Vagina (tissue), 2 donors: Measurements from ENCODE around the gene A2M. TPM values are rescaled to one million over a fixed set of nuclear protein-coding genes. Genes with fewer than 3 reads are reported as not detected.

Experiments
- DNase-seq, 2 donors: peaks; one replicate each; pipeline ENCODE4 v3.0.0-alpha.2; 2017; ENCODE audit errors: extremely low spot score in 2 of 2
- H3K27ac ChIP-seq: fragments of 200-600 bp; sonication (generic); one replicate; pipeline ENCODE4 v1.5.1; 2019
- H3K27me3 ChIP-seq: fragments of 200-600 bp; sonication (generic); one replicate; pipeline ENCODE4 v1.5.1; 2019
- H3K36me3 ChIP-seq, 2 donors: fragments of 200-600 bp; sonication (generic); one replicate each; pipeline ENCODE4 v1.5.1; 2017 to 2019
- H3K4me1 ChIP-seq: fragments of 200-600 bp; sonication (generic); one replicate; pipeline ENCODE4 v1.5.1; 2019
- H3K4me3 ChIP-seq, 2 donors: fragments of 200-600 bp; sonication (generic); 1 replicate in 1 of 2; 2 replicates in 1 of 2; pipeline ENCODE4 v1.5.1; 2016 to 2019
- H3K9me3 ChIP-seq: fragments of 200-600 bp; sonication (generic); one replicate; pipeline ENCODE4 v1.5.1; 2019
- POLR2A ChIP-seq, 2 donors: fragments of 450-650 bp; IDR thresholded peaks; one replicate each; pipeline ENCODE4 v1.6.1; 2017; ENCODE audit warnings: antibody characterized with exemption in 2 of 2, mild to moderate bottlenecking in 2 of 2, moderate library complexity in 2 of 2
- POLR2AphosphoS5 ChIP-seq, 2 donors: sonication (generic); formaldehyde crosslinking; IDR thresholded peaks; one replicate each; pipeline ENCODE4 v1.9.0; 2017; ENCODE audit warnings: antibody characterized with exemption in 2 of 2, mild to moderate bottlenecking in 2 of 2, low read depth in 1 of 2; ENCODE audit not compliant: insufficient read depth in 1 of 2
- intact Hi-C: fragments of 100-400 bp; cut with DNase I; formaldehyde crosslinking; loops from one replicate; pipeline ENCODE4 v1.15.1; 2023
- total RNA-seq: library from RNA; depleted of rRNA; stranded (reverse); fragments of >200 nt; gene quantifications from one replicate; pipeline ENCODE4 v1.2.3, GENCODE V29; 2016
- TF ChIP-seq, protein P1 (sequence below), 3 experiments: fragments of 450-650 bp in 2 of 3; fragments of 200-600 bp in 1 of 3; sonication (generic) in 1 of 3; IDR thresholded peaks; one replicate each; pipeline ENCODE4 v1.5.1; 2017 to 2019; ENCODE audit warnings: antibody characterized with exemption in 3 of 3, mild to moderate bottlenecking in 2 of 3, moderate library complexity in 2 of 3

A2M gene
- total RNA-seq, 1 donor from 2014 or later: 274 TPM

DNA sequence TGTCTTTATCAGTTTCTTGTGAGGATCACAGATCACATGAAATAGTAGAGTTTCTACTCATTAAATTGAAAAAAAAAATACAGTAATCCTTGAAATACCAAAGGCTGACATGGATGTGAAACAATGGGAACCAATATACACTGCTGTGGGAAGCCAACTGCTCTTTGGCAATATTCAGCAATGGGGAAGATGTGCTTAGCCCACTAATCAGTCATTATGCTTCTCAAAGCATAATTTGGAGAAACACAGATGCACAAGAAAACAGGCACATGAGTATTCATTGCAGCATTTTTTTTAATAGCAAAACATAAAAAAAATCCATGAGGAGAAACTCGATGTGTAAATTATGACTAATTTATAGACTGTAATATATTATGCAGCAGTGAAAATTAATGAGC is 40.6 kb downstream of the A2M start:
- intact Hi-C loops: no loop called here
- Histone ChIP-seq H3K9me3 (no peaks in the 10 kb centered on the region), H3K27me3 (no peaks in the 10 kb centered on the region), H3K4me3 (no peak overlapping the region), H3K4me1 (no peaks in the 10 kb centered on the region), H3K36me3 (peaks cover 0 to 51% of the 10 kb centered on the region in 2 donors), H3K27ac (no peak overlapping the region)
- TF ChIP-seq POLR2AphosphoS5 (IDR thresholded peaks at IDR 0.05; ENCODE audit: insufficient read depth in 1 of 2, low read depth in 1 of 2) (no peak), POLR2A (IDR thresholded peaks at IDR 0.05) (no peak)
- TF ChIP-seq, protein P1, sequence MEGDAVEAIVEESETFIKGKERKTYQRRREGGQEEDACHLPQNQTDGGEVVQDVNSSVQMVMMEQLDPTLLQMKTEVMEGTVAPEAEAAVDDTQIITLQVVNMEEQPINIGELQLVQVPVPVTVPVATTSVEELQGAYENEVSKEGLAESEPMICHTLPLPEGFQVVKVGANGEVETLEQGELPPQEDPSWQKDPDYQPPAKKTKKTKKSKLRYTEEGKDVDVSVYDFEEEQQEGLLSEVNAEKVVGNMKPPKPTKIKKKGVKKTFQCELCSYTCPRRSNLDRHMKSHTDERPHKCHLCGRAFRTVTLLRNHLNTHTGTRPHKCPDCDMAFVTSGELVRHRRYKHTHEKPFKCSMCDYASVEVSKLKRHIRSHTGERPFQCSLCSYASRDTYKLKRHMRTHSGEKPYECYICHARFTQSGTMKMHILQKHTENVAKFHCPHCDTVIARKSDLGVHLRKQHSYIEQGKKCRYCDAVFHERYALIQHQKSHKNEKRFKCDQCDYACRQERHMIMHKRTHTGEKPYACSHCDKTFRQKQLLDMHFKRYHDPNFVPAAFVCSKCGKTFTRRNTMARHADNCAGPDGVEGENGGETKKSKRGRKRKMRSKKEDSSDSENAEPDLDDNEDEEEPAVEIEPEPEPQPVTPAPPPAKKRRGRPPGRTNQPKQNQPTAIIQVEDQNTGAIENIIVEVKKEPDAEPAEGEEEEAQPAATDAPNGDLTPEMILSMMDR (IDR thresholded peaks at IDR 0.05): no peak
- no peak for DNase-seq

DNA sequence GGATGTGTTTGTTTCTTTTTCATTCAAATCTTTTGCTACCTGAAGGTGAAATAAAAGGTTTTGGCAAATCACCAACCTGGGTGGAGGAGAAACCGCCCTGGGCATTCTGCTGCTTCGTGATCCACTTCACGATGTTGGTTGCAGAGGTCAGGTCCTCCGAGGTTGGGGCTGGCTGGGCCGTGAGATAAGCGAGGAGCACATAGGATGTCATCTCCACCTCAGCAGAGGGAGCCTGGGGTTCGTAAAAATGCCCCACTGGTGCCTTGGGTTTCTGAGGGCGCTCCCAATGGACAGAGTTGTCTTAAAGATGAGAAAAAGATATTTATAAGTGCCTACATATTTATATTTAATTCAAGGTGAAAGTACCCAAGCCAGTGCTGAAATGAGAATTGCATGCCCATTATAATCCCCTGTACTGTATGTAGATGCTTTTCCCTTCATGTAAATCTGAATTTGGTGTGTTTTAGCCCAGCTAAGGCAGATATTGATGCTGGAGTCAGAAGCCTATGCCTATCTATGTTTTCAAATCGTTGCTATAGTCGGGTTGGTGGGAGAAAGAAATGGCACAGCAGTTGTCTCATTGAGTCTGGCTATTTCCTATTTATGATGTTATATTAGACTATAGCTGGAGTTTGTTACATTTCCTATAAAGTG is 41.1 kb downstream of the A2M start:
- no peak for TF ChIP-seq POLR2A (IDR thresholded peaks at IDR 0.05)
- TF ChIP-seq, protein P1 (IDR thresholded peaks at IDR 0.05): no peak
- TF ChIP-seq POLR2AphosphoS5 (IDR thresholded peaks at IDR 0.05; ENCODE audit: insufficient read depth in 1 of 2, low read depth in 1 of 2): no peak
- H3K4me1 ChIP-seq: no peaks in the 10 kb centered on the region
- H3K4me3 ChIP-seq: no peak overlapping the region
- peaks cover 0 to 51% of the 10 kb centered on the region in 2 donors for H3K36me3 ChIP-seq
- H3K9me3 ChIP-seq: no peaks in the 10 kb centered on the region
- intact Hi-C loops: no loop called here
- DNase-seq: no peak
- no peak overlapping the region for H3K27ac ChIP-seq
- no peaks in the 10 kb centered on the region for H3K27me3 ChIP-seq

DNA sequence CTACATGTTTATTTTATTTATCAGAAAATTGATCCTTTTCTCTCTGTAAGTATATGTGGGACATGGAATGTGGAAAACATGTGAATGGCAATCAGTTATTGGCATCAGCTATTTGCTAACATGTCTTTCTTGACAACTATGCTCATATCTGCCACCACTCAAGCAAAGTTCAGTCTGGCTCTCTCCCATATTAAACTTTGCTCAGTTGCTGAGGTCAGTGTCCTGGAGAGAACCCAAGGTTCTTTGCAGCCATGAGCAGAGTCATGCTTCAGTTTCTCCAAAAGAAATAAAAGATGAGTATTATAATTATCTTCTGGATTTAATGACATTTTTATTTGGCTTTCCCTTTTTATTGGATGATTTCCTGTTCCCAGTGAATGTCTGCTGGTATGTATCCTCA is 42.6 kb downstream of the A2M start:
- Histone ChIP-seq H3K27me3 (no peaks in the 10 kb centered on the region), H3K27ac (no peak overlapping the region), H3K36me3 (peaks cover 0 to 43% of the 10 kb centered on the region in 2 donors), H3K4me3 (no peak overlapping the region), H3K9me3 (no peaks in the 10 kb centered on the region), H3K4me1 (no peaks in the 10 kb centered on the region)
- DNase-seq: no peak
- intact Hi-C loops: no loop called here
- TF ChIP-seq, protein P1 (IDR thresholded peaks at IDR 0.05): no peak
- TF ChIP-seq POLR2AphosphoS5 (IDR thresholded peaks at IDR 0.05; ENCODE audit: insufficient read depth in 1 of 2, low read depth in 1 of 2) (no peak), POLR2A (IDR thresholded peaks at IDR 0.05) (no peak)

DNA sequence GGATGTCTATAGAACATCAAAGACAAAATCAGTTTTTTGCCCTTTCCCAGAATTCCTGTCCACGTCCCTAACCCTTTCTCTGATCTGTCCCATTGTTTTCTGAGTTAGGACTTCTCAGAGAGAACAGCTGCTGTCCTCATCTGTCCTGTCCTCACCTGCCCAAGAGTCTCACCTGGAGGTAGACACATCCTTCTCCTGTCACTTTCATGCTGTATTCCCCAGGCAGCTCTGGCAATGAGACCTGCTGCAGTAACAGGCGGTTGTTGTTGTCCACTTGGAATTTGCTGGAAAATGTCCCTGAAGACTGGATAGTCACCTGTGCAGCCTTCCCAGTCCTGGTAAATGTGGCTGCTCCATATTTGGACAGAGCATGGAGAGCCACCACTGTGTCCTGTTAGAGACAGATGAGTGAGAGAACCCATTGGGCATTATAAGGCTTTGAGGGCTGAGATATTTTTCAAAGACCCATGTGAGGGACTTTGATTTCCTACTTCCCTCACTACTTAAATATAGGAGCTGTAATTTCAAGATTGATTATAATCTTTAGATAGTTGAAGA is 43.2 kb downstream of the A2M start:
- H3K4me1 ChIP-seq: no peaks in the 10 kb centered on the region
- no peaks in the 10 kb centered on the region for H3K9me3 ChIP-seq
- peaks cover 0 to 38% of the 10 kb centered on the region in 2 donors for H3K36me3 ChIP-seq
- no peak overlapping the region for H3K4me3 ChIP-seq
- no peak overlapping the region for H3K27ac ChIP-seq
- no peaks in the 10 kb centered on the region for H3K27me3 ChIP-seq
- DNase-seq: no peak
- intact Hi-C loops: no loop called here
- TF ChIP-seq, protein P1 (IDR thresholded peaks at IDR 0.05): no peak
- TF ChIP-seq POLR2A (IDR thresholded peaks at IDR 0.05) (no peak), POLR2AphosphoS5 (IDR thresholded peaks at IDR 0.05; ENCODE audit: insufficient read depth in 1 of 2, low read depth in 1 of 2) (no peak)

DNA sequence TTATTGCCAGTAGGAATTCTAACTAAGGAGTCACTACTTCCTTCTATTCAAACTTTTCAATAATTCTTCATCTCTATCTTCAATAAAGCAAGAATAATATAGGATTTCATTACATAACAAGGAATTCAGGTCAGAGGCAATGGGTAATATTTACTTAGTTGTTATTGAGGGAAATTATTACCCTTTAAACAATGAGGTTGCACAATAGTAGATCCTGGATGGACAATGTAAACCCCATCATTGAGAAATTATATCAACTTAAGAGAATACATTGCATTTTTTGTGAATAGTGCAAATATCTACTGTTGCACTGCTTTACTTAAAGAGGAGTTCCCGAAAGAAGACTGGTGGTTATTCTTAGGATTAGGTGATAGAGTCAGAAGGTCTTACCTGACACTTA is 43.8 kb downstream of the A2M start:
- no peak for DNase-seq
- Histone ChIP-seq H3K27me3 (no peaks in the 10 kb centered on the region), H3K9me3 (no peaks in the 10 kb centered on the region), H3K4me3 (no peak overlapping the region), H3K27ac (no peak overlapping the region), H3K4me1 (no peaks in the 10 kb centered on the region), H3K36me3 (peaks cover 0 to 33% of the 10 kb centered on the region in 2 donors)
- TF ChIP-seq, protein P1 (IDR thresholded peaks at IDR 0.05): no peak
- TF ChIP-seq POLR2AphosphoS5 (IDR thresholded peaks at IDR 0.05; ENCODE audit: insufficient read depth in 1 of 2, low read depth in 1 of 2): no peak
- intact Hi-C loops: no loop called here
